Activated B cell treated with CpG ODN at 0.5 μM for 24 hours (primary cell): ENCODE data around the gene FAN1. TPM values are rescaled to one million over a fixed set of nuclear protein-coding genes. Genes with fewer than 3 reads are reported as not detected.

Source experiments
- ATAC-seq: fragments of 200-7000 bp; cut with Tn5 transposase; one replicate; pipeline ENCODE4 v1.10.0; 2021; ENCODE audit warnings: low read depth, mild to moderate bottlenecking, moderate library complexity
- CTCF ChIA-PET: fragments of 350-600 bp; sonication (Branson Sonifier 250); formaldehyde crosslinking; loops from one replicate; lab custom pipeline; 2021; ENCODE audit warnings: antibody characterized with exemption; lab: Charles Lee
- POLR2A ChIA-PET: fragments of 350-600 bp; sonication (Branson Sonifier 250); formaldehyde crosslinking; loops from one replicate; lab custom pipeline; 2021; ENCODE audit warnings: antibody characterized with exemption; lab: Charles Lee
- DNase-seq: peaks from one replicate; pipeline ENCODE4 v3.0.0; 2022
- H3K27ac Mint-ChIP-seq: one replicate; pipeline ENCODE4 v1.8.0; 2020; ENCODE audit warnings: mixed read lengths
- H3K27me3 Mint-ChIP-seq: one replicate; pipeline ENCODE4 v1.8.0; 2021; ENCODE audit warnings: mixed read lengths
- H3K36me3 Mint-ChIP-seq: one replicate; pipeline ENCODE4 v1.8.0; 2021; ENCODE audit warnings: low read depth, mixed read lengths
- H3K4me1 Mint-ChIP-seq: one replicate; pipeline ENCODE4 v1.8.0; 2021; ENCODE audit warnings: mixed read lengths
- H3K4me3 Mint-ChIP-seq: one replicate; pipeline ENCODE4 v1.8.0; 2020; ENCODE audit warnings: mild to moderate bottlenecking, mixed read lengths
- H3K9me3 Mint-ChIP-seq: one replicate; pipeline ENCODE4 v1.8.0; 2020; ENCODE audit warnings: mixed read lengths
- CTCF ChIP-seq: fragments of 200-600 bp; IDR thresholded peaks from one replicate; pipeline ENCODE4 v1.8.0; 2022; ENCODE audit warnings: antibody characterized with exemption, mild to moderate bottlenecking
- intact Hi-C: fragments of 100-400 bp; cut with micrococcal nuclease; formaldehyde crosslinking; loops from one replicate; pipeline ENCODE4 v1.15.1; 2024
- total RNA-seq: library from RNA; stranded (reverse); gene quantifications from 2 replicates; pipeline ENCODE4 v1.2.3, GENCODE V29; 2022

Gene FAN1
- total RNA-seq, 1 donor from 2014 or later: 20.8 TPM

GRCh38 chr15:30979457-30979856 is 75.7 kb downstream of the FAN1 start:
- POLR2A ChIA-PET: interaction anchor here (0.7 to 2.2 kb wide), 2 partner anchors 11 to 12 kb away, joined by 4 to 11 read pairs; partner anchors contain the start of gene MTMR10
- CTCF ChIA-PET: interaction anchor here (6.8 kb wide), 1 partner anchor 149 kb away, joined by 41 read pairs; no protein-coding TSS in a partner anchor
- Mint-ChIP-seq H3K9me3 (no peaks in the 10 kb centered on the region), H3K27ac (peak overlapping the region; percentile 62), H3K4me1 (peaks cover 77% of the 10 kb centered on the region), H3K27me3 (no peaks in the 10 kb centered on the region), H3K4me3 (peak overlapping the region; percentile 25), H3K36me3 (peaks cover 70% of the 10 kb centered on the region)
- no peak for TF ChIP-seq CTCF
- DNase-seq (no peak), ATAC-seq (peak; percentile 42)
- intact Hi-C loops: no loop called here

GRCh38 chr15:30984118-30984517 is 80.4 kb downstream of the FAN1 start:
- peaks cover 65% of the 10 kb centered on the region for H3K36me3 Mint-ChIP-seq
- intact Hi-C loops: loop anchor here (2.0 kb wide), 1 partner anchor 15 kb away; no protein-coding TSS in a partner anchor
- no peaks in the 10 kb centered on the region for H3K9me3 Mint-ChIP-seq
- ATAC-seq (no peak), DNase-seq (no peak)
- H3K4me3 Mint-ChIP-seq: peak overlapping the region; percentile 59
- peaks cover 81% of the 10 kb centered on the region for H3K4me1 Mint-ChIP-seq
- H3K27ac Mint-ChIP-seq: peak overlapping the region; percentile 83
- no peaks in the 10 kb centered on the region for H3K27me3 Mint-ChIP-seq
- POLR2A ChIA-PET: interaction anchor here (0.6 to 1.6 kb wide), 2 partner anchors 30 to 315 kb away, joined by 3 to 6 read pairs; no protein-coding TSS in a partner anchor
- CTCF ChIA-PET: interaction anchor here (6.8 kb wide), 1 partner anchor 144 kb away, joined by 41 read pairs; no protein-coding TSS in a partner anchor
- TF ChIP-seq CTCF: no peak

GRCh38 chr15:30984542-30984941 is 80.8 kb downstream of the FAN1 start:
- ChIA-PET POLR2A (interaction anchor here (0.6 to 1.6 kb wide), 4 partner anchors 17 to 315 kb away, joined by 3 to 9 read pairs (median 4); no protein-coding TSS in a partner anchor), CTCF (interaction anchor here (6.8 kb wide), 1 partner anchor 144 kb away, joined by 41 read pairs; no protein-coding TSS in a partner anchor)
- Mint-ChIP-seq H3K27me3 (no peaks in the 10 kb centered on the region), H3K36me3 (peaks cover 63% of the 10 kb centered on the region), H3K27ac (peak overlapping the region; percentile 83), H3K4me3 (peak overlapping the region; percentile 59), H3K4me1 (peaks cover 77% of the 10 kb centered on the region), H3K9me3 (no peaks in the 10 kb centered on the region)
- no peak for TF ChIP-seq CTCF
- peak; percentile 50 for ATAC-seq
- intact Hi-C loops: loop anchor here (2.0 kb wide), 1 partner anchor 16 kb away; no protein-coding TSS in a partner anchor
- DNase-seq: no peak

- no peak for TF ChIP-seq CTCF
- Mint-ChIP-seq H3K27ac (peak overlapping the region; percentile 83), H3K4me1 (peaks cover 75% of the 10 kb centered on the region), H3K27me3 (no peaks in the 10 kb centered on the region), H3K4me3 (peak overlapping the region; percentile 59), H3K36me3 (peaks cover 61% of the 10 kb centered on the region), H3K9me3 (no peaks in the 10 kb centered on the region)
- DNase-seq (no peak), ATAC-seq (peak; percentile 34)
- intact Hi-C loops: loop anchor here (2.0 kb wide), 1 partner anchor 16 kb away; no protein-coding TSS in a partner anchor
- ChIA-PET CTCF (interaction anchor here (0.7 to 6.8 kb wide), 2 partner anchors 8 to 143 kb away, joined by 3 to 41 read pairs; no protein-coding TSS in a partner anchor), POLR2A (interaction anchor here (0.5 to 1.6 kb wide), 4 partner anchors 18 to 64 kb away, joined by 3 to 9 read pairs (median 4); no protein-coding TSS in a partner anchor)
Measured at GRCh38 chr15:30985081-30985531, 81.4 kb downstream of the FAN1 start.

- CTCF ChIA-PET: interaction anchor here (2.6 kb wide), 1 partner anchor 139 kb away, joined by 12 read pairs; no protein-coding TSS in a partner anchor
- H3K36me3 Mint-ChIP-seq: peaks cover 38% of the 10 kb centered on the region
- H3K4me1 Mint-ChIP-seq: peaks cover 46% of the 10 kb centered on the region
- DNase-seq (no peak), ATAC-seq (no peak)
- TF ChIP-seq CTCF: no peak
- peak overlapping the region; percentile 94 for H3K4me3 Mint-ChIP-seq
- intact Hi-C loops: loop anchor here (2.0 to 5.0 kb wide), 6 partner anchors 42 to 335 kb away; partner anchors contain the start of gene FAN1
- POLR2A ChIA-PET: interaction anchor here (1.0 to 2.4 kb wide), 3 partner anchors 12 to 24 kb away, joined by 5 to 26 read pairs (median 6); no protein-coding TSS in a partner anchor
- no peaks in the 10 kb centered on the region for H3K9me3 Mint-ChIP-seq
- peak overlapping the region; percentile 94 for H3K27ac Mint-ChIP-seq
- H3K27me3 Mint-ChIP-seq: no peaks in the 10 kb centered on the region
Measured at GRCh38 chr15:30990036-30990435, 86.3 kb downstream of the FAN1 start.
